Stomach (tissue), 4 donors: ENCODE data around the gene CCDC141.
"Not testable (repeated sequence)": the region's sequence is repeated elsewhere in the genome, so short reads cannot be mapped to it uniquely, and the experiment has no call there.

ENCODE experiments used
- CTCF ChIP-seq, 7 experiments: fragments of 450-650 bp in 4 of 7; fragments of 200-600 bp in 3 of 7; sonication (generic) in 3 of 7; IDR thresholded peaks; one replicate each; pipeline ENCODE4 v1.5.1; 2016 to 2019; ENCODE audit warnings: antibody characterized with exemption in 7 of 7, control low read depth in 2 of 7, mild to moderate bottlenecking in 1 of 7
- POLR2A ChIP-seq, 4 donors: fragments of 450-650 bp; IDR thresholded peaks; one replicate each; pipeline ENCODE4 v1.6.1; 2016; ENCODE audit warnings: antibody characterized with exemption in 4 of 4, control low read depth in 2 of 4, mild to moderate bottlenecking in 1 of 4, moderate library complexity in 1 of 4

GRCh38 chr2:178992719-178993118 lies 57.2 kb downstream of the CCDC141 start:
- TF ChIP-seq POLR2A, CTCF (IDR thresholded peaks at IDR 0.05): not testable (repeated sequence)
